Hepatocyte (in vitro differentiated cells): ENCODE results near the gene PHAF1.

ENCODE experiments used
- EZH2phosphoT487 ChIP-seq: fragments of 200-600 bp; sonication (generic); IDR thresholded peaks from one replicate; pipeline ENCODE4 v1.6.1; 2018; ENCODE audit warnings: antibody characterized with exemption, mild to moderate bottlenecking, low read depth, moderate library complexity; ENCODE audit not compliant: unreplicated experiment, severe bottlenecking
- TF ChIP-seq, protein P1 (sequence below): fragments of 200-600 bp; sonication (generic); IDR thresholded peaks from 2 replicates; pipeline ENCODE4 v1.5.1; 2016; ENCODE audit warnings: antibody characterized with exemption, mild to moderate bottlenecking; ENCODE audit not compliant: poor library complexity

DNA sequence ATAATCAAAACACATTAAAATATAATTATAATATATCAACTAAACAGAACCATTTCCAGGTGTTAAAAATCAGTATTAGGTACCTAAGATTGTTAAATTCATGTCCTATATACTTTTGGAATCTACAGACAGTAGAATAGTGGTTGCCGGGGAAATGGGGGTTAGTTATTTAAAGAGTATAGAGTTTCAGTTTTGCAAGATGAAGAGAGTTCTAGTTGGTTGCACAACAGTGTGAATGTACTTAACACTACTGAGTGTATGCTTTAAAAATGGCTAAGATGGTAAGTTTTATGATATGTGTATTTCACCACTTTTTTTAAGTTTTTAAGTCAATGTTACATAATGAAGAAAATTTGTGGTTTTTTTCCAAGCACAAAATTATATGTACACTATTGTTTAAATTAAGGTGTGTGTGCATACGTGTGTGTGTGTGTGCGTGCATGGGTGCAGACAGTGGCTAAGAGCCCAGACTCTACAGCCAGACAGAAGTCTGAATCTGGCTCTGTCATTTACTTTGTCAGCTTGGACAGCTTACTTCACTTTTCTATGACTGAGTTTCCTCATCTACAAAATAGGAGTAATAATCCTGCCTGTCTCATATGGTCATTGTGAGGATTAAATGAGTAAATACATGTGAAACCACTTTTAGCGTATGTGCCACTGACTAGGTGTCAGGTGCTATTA lies 25.3 kb upstream of the PHAF1 start:
- no peak for TF ChIP-seq EZH2phosphoT487
- TF ChIP-seq, protein P1, sequence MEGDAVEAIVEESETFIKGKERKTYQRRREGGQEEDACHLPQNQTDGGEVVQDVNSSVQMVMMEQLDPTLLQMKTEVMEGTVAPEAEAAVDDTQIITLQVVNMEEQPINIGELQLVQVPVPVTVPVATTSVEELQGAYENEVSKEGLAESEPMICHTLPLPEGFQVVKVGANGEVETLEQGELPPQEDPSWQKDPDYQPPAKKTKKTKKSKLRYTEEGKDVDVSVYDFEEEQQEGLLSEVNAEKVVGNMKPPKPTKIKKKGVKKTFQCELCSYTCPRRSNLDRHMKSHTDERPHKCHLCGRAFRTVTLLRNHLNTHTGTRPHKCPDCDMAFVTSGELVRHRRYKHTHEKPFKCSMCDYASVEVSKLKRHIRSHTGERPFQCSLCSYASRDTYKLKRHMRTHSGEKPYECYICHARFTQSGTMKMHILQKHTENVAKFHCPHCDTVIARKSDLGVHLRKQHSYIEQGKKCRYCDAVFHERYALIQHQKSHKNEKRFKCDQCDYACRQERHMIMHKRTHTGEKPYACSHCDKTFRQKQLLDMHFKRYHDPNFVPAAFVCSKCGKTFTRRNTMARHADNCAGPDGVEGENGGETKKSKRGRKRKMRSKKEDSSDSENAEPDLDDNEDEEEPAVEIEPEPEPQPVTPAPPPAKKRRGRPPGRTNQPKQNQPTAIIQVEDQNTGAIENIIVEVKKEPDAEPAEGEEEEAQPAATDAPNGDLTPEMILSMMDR, result no peak
